Cardiac muscle cell (in vitro differentiated cells and primary cell): ENCODE measurements around the gene HNRNPR. TPM values are rescaled to one million over a fixed set of nuclear protein-coding genes. Genes with fewer than 3 reads are reported as not detected.
A peak's percentile ranks its signal among the peaks of the same experiment; 100 is the strongest.

Experiments
- DNase-seq, 2 donors: peaks; one replicate each; pipeline versions ENCODE4 v3.0.0 to v3.0.0-alpha.2; 2010 to 2017; ENCODE audit warnings: low read depth in 1 of 2, low spot score in 1 of 2
- H3K27ac ChIP-seq: fragments of 200-600 bp; sonication (generic); 2 replicates; pipeline ENCODE4 v1.5.1; 2016
- H3K27me3 ChIP-seq: fragments of 200-600 bp; sonication (generic); 2 replicates; pipeline ENCODE4 v1.6.0; 2016; ENCODE audit warnings: control low read depth
- H3K36me3 ChIP-seq: fragments of 200-600 bp; sonication (generic); 2 replicates; pipeline ENCODE4 v1.5.1; 2016; ENCODE audit warnings: control low read depth
- H3K4me1 ChIP-seq: fragments of 200-600 bp; sonication (generic); 2 replicates; pipeline ENCODE4 v1.8.1; 2017; ENCODE audit warnings: low read depth, mild to moderate bottlenecking, mixed run types
- H3K4me3 ChIP-seq: fragments of 200-600 bp; sonication (generic); 2 replicates; pipeline ENCODE4 v1.5.1; 2016; ENCODE audit warnings: mild to moderate bottlenecking
- H3K9me3 ChIP-seq: fragments of 200-600 bp; sonication (generic); 2 replicates; pipeline ENCODE4 v1.5.1; 2017; ENCODE audit warnings: low read depth, mild to moderate bottlenecking, control low read depth
- CTCF ChIP-seq: IDR thresholded peaks from 2 replicates; pipeline ENCODE4 v1.5.1; 2012; ENCODE audit warnings: low read depth, mild to moderate bottlenecking, low read length
- polyA plus RNA-seq: library from polyadenylated mRNA; unstranded; fragments of >200 nt; fragmentation: Nextera tagmentation; extraction: Ambion mirVana; gene quantifications from 2 replicates; pipeline ENCODE4 v1.2.1, GENCODE V29; 2016
- total RNA-seq: library from RNA; depleted of rRNA; stranded (reverse); fragments of >200 nt; gene quantifications from 2 replicates; pipeline ENCODE4 v1.2.3, GENCODE V29; 2016

The HNRNPR gene
- total and polyA plus RNA-seq, 2 experiments from 2014 or later: 142 to 154 TPM

- Histone ChIP-seq H3K36me3 (peaks cover 24% of the 10 kb centered on the region), H3K4me3 (no peak overlapping the region), H3K4me1 (peaks cover 25% of the 10 kb centered on the region), H3K27ac (no peak overlapping the region), H3K27me3 (no peaks in the 10 kb centered on the region), H3K9me3 (no peaks in the 10 kb centered on the region)
- TF ChIP-seq CTCF: no peak
- no peak for DNase-seq
These were observed 52.4 kb downstream of the HNRNPR start for GRCh38 chr1:23291706-23292105.

GRCh38 chr1:23290836-23291565 lies 53.1 kb downstream of the HNRNPR start:
- H3K4me1 ChIP-seq: peaks cover 25% of the 10 kb centered on the region
- DNase-seq: no peak
- TF ChIP-seq CTCF: no peak
- H3K36me3 ChIP-seq: peaks cover 28% of the 10 kb centered on the region
- H3K4me3 ChIP-seq: no peak overlapping the region
- H3K27ac ChIP-seq: no peak overlapping the region
- H3K9me3 ChIP-seq: no peaks in the 10 kb centered on the region
- no peaks in the 10 kb centered on the region for H3K27me3 ChIP-seq

GRCh38 chr1:23288671-23289070 lies 55.4 kb downstream of the HNRNPR start:
- Histone ChIP-seq H3K27ac (peak overlapping the region; percentile 3), H3K27me3 (no peaks in the 10 kb centered on the region), H3K4me3 (no peak overlapping the region), H3K4me1 (peaks cover 25% of the 10 kb centered on the region), H3K9me3 (no peaks in the 10 kb centered on the region), H3K36me3 (peaks cover 34% of the 10 kb centered on the region)
- no peak for TF ChIP-seq CTCF
- DNase-seq: peak in 1 of 2 donors; percentile 27

- TF ChIP-seq CTCF: no peak
- DNase-seq: no peak
- H3K4me1 ChIP-seq: peaks cover 24% of the 10 kb centered on the region
- H3K27ac ChIP-seq: peak overlapping the region; percentile 3
- H3K4me3 ChIP-seq: no peak overlapping the region
- no peaks in the 10 kb centered on the region for H3K9me3 ChIP-seq
- peaks cover 39% of the 10 kb centered on the region for H3K36me3 ChIP-seq
- H3K27me3 ChIP-seq: no peaks in the 10 kb centered on the region
These were observed 55.9 kb downstream of the HNRNPR start for GRCh38 chr1:23288201-23288600.

GRCh38 chr1:23286401-23286800 lies 57.7 kb downstream of the HNRNPR start:
- no peak for DNase-seq
- H3K9me3 ChIP-seq: no peaks in the 10 kb centered on the region
- H3K27me3 ChIP-seq: no peaks in the 10 kb centered on the region
- H3K4me1 ChIP-seq: peaks cover 14% of the 10 kb centered on the region
- TF ChIP-seq CTCF: no peak
- no peak overlapping the region for H3K4me3 ChIP-seq
- H3K27ac ChIP-seq: no peak overlapping the region
- peaks cover 57% of the 10 kb centered on the region for H3K36me3 ChIP-seq
